Measurements from ENCODE around the gene MBD3.

Gene MBD3

DNA sequence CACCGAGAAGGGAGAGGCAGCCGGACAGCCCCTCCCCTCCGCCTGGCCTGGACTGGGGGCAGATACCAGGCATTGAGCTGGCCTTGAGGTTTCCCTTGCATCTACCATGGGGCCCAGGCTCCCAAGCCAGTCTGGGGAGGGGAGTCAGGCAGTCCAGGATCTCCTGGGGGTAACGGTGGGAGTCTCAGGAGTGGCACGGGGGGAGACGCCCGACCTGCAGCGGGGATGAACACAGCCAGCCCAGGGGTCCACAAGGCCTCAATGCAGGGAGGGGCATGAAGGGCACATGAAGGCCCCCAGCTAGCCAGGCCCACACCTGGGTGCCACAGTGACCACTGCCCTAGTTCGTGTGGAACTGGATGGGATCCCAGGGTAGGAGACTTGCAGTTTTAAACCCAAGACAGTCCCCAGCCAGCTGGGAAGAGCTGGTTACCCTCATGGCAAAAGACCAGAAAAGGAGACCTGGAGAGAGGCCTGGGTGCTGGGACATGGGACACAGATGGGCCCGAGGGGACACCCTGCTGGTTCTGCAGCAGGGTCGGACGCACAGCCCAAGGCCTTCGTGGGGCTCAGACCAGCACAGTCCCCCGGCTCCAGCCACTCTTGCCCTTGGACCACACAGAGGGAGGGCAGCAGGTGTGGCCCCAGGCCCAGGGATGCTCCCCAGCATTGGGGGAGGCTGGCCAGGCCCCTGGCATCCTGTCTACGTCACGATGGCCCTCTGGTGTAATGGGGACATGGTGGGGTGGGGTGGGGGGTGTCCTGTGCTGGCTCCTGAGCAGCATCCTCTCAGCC, 17.2 kb upstream of the MBD3 start:
- peaks cover 5% of the 10 kb centered on the region; the same call in 1 of the 2 replicates for H3K4me1 ChIP-seq (ENCODE audit: control insufficient read depth, insufficient read depth, low read length)
- H3K27me3 ChIP-seq (ENCODE audit: control insufficient read depth, insufficient read depth, low read length): no peaks in the 10 kb centered on the region
- H3K36me3 ChIP-seq (ENCODE audit: control insufficient read depth, insufficient read depth, low read length): peaks cover 51% of the 10 kb centered on the region
- no peaks in the 10 kb centered on the region for H3K9me3 ChIP-seq (ENCODE audit: control insufficient read depth, insufficient read depth, low read length)
- no peak overlapping the region for H3K9ac ChIP-seq (ENCODE audit: low read depth, low read length)
- no peak overlapping the region for H3K27ac ChIP-seq (ENCODE audit: low read depth, low read length)
- no peak overlapping the region for H3K4me3 ChIP-seq (ENCODE audit: low read depth, low read length)

DNA sequence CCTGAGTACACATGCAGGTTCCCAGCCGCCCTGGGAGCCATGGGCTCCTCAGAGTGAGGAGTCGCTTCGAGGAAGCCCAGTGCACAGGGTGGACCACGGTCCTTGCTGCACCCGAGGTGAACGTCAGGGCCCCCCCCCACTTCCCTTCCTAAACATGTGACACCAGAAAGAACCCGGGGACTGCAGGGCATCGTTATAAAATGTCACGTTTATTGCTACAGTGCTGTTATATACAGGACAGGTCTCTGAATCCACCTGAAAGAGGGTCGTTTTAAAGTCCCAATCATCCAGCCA, 16.4 kb upstream of the MBD3 start:
- H3K4me1 ChIP-seq (ENCODE audit: control insufficient read depth, insufficient read depth, low read length): peaks cover 5% of the 10 kb centered on the region; the same call in 1 of the 2 replicates
- H3K9ac ChIP-seq (ENCODE audit: low read depth, low read length): no peak overlapping the region
- peaks cover 43% of the 10 kb centered on the region for H3K36me3 ChIP-seq (ENCODE audit: control insufficient read depth, insufficient read depth, low read length)

DNA sequence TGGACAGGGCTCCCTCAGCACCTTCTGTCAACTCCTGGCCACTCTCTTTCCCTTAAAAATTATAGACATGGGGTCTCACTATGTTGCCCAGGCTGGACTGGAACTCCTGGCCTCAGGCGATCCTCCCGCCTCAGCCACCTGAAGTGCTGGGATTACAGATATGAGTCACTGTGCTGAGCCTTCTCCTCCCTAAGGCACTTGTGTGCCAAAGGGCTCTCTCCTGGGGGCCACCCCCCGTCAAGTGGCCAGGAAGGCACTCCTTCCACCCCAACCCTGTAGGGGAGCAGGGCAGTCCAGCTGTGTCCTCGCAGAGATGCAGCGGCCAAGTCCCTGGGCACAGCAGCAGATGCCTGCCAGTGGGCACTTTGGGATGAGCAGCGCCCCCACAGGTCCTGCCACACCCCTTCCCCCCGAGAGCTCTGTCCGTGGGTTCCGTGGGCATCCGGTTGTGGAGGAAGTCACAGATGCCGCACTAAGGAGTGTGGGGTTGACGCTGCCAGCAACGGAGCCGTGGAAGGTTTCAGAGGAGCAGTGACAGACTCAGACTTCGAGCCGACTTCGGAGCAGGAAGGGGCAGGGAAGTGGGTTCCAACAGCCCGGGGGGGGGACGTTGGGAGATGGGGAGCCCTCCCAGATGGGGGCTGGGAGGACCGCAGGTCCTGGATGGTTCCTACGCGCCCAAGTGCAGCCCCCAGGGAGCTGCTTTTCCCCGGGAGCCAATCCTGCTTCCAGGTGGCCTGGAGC, 15.9 kb upstream of the MBD3 start:
- Histone ChIP-seq H3K9ac (ENCODE audit: low read depth, low read length) (no peak overlapping the region), H3K27ac (ENCODE audit: low read depth, low read length) (no peak overlapping the region), H3K36me3 (ENCODE audit: control insufficient read depth, insufficient read depth, low read length) (peaks cover 38% of the 10 kb centered on the region)

More for the DNA sequence above, 16.4 kb upstream of the MBD3 start:
- H3K4me3 ChIP-seq (ENCODE audit: low read depth, low read length): no peak overlapping the region
- H3K27me3 ChIP-seq (ENCODE audit: control insufficient read depth, insufficient read depth, low read length): no peaks in the 10 kb centered on the region
- H3K27ac ChIP-seq (ENCODE audit: low read depth, low read length): no peak overlapping the region
- H3K9me3 ChIP-seq (ENCODE audit: control insufficient read depth, insufficient read depth, low read length): no peaks in the 10 kb centered on the region

DNA sequence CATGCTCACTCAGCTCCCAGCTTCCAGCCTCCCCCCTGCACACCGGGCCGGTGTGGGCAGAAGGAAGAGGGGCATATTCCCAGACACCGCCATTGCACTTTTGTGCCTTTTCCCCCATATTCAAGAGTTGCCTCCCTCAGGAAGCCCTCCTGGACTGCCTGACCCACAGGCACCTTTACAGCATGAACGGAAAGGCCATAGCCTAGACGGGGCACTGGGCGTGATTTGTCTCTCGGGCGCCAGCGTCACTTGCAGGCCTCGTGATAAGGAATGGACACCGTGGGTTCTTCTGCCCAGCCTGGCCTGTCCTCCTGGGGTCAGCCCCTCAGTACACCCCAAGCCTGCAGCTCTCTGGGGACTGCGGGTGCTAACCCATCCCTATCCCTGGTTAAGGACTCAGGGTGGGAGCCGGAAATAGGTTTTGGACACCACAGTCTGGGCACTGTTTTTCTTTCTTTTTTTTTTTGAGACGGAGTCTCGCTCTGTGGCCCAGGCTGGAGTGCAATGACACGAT, 13.5 kb upstream of the MBD3 start:
- Histone ChIP-seq H3K9me3 (ENCODE audit: control insufficient read depth, insufficient read depth, low read length) (no peaks in the 10 kb centered on the region), H3K4me3 (ENCODE audit: low read depth, low read length) (peak overlapping the region; percentile 90), H3K4me1 (ENCODE audit: control insufficient read depth, insufficient read depth, low read length) (peaks cover 5% of the 10 kb centered on the region; the same call in 1 of the 2 replicates), H3K27me3 (ENCODE audit: control insufficient read depth, insufficient read depth, low read length) (no peaks in the 10 kb centered on the region), H3K9ac (ENCODE audit: low read depth, low read length) (peak overlapping the region; percentile 86), H3K36me3 (ENCODE audit: control insufficient read depth, insufficient read depth, low read length) (peaks cover 18% of the 10 kb centered on the region), H3K27ac (ENCODE audit: low read depth, low read length) (peak overlapping the region; percentile 97)

More for the DNA sequence above, 15.9 kb upstream of the MBD3 start:
- Histone ChIP-seq H3K9me3 (ENCODE audit: control insufficient read depth, insufficient read depth, low read length) (no peaks in the 10 kb centered on the region), H3K27me3 (ENCODE audit: control insufficient read depth, insufficient read depth, low read length) (no peaks in the 10 kb centered on the region), H3K4me1 (ENCODE audit: control insufficient read depth, insufficient read depth, low read length) (peaks cover 5% of the 10 kb centered on the region; the same call in 1 of the 2 replicates), H3K4me3 (ENCODE audit: low read depth, low read length) (no peak overlapping the region)

DNA sequence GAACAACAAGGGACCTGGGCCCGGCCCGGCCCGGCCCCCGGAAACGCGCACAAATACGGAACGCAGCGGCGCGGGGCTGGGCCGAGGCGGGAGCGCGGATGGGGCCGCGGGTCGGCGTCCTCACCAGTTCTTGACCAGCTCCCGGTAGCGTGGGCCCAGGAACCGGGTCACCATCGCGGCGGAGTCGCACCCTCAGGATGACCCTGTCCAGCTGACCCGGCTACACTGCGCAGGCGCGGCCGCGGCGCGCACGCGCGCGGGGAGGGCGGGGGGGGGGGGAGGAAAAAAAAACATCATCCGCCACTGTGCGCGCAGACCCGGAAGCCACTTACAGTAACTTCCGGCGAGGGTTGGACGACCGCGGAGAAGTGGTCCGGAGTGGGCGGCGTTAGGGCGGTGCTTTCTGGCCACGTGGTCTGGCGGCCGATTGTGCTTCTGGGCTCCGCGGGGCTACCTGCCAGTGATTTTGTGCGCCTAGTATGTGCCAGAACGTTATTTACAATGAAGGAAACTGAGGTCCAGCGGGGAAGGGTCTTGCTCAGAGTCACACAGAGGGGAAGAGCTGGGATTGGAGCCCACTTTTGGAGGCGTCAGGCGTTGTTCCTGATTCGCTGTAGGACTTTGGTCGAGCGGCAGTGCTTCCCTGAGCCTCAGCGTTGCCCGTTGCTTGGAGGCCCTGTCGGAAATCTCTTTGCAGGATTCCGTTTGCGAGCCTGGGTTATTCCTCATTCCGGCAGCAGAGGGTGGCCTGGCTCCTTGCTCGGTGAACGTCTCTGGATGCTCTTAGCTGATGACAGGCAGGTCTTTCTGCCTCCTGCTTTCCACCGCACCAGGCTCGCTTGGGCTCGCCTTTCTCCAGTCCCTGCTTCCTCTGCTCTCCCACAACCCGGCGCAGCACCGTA, 12.8 kb upstream of the MBD3 start, which contains the start of gene UQCR11:
TSS of gene UQCR11 (minus strand) at position 227 of the 902 bp plus-strand sequence. CDS start at position 174, 53 bp downstream.
- Histone ChIP-seq H3K4me3 (ENCODE audit: low read depth, low read length) (peak within 1 kb of the TSS; percentile 90), H3K4me1 (ENCODE audit: control insufficient read depth, insufficient read depth, low read length) (peaks cover 5% of the 10 kb centered on the region; the same call in 1 of the 2 replicates), H3K27ac (ENCODE audit: low read depth, low read length) (peak within 1 kb of the TSS; percentile 97), H3K9me3 (ENCODE audit: control insufficient read depth, insufficient read depth, low read length) (no peaks in the 10 kb centered on the region), H3K27me3 (ENCODE audit: control insufficient read depth, insufficient read depth, low read length) (no peaks in the 10 kb centered on the region), H3K9ac (ENCODE audit: low read depth, low read length) (peak within 1 kb of the TSS; percentile 86), H3K36me3 (ENCODE audit: control insufficient read depth, insufficient read depth, low read length) (peaks cover 12% of the 10 kb centered on the region)

DNA sequence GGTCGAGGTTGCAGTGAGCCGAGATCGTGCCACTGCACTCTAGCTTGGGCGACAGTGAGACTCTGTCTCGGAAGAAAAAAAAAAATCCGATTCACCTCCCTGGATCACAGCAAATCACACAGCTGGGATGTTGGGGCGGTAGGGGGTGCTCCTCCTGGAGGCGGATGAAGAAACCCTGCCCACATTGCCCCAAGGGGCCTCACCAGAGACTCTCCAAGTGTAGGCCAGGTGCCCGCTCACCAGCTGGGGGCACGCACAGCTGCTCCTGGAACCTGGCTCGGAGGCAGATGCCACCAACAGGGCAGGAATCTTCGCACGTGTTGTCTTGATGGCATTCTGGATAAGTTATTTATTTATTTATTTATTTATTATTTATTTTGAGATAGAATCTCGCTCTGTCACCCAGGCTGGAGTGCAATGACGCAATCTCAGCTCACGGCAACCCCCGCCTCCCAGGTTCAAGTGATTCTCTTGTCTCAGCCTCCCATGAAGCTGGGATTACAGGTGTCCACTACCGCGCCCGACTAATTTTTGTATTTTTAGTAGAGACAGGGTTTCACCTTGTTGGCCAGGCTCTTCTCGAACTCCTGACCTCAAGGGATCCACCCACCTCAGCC, 9.5 kb upstream of the MBD3 start:
- Histone ChIP-seq H3K27ac (ENCODE audit: low read depth, low read length) (no peak overlapping the region), H3K9me3 (ENCODE audit: control insufficient read depth, insufficient read depth, low read length) (no peaks in the 10 kb centered on the region), H3K4me1 (ENCODE audit: control insufficient read depth, insufficient read depth, low read length) (peaks cover 5% of the 10 kb centered on the region; the same call in 1 of the 2 replicates), H3K9ac (ENCODE audit: low read depth, low read length) (no peak overlapping the region), H3K27me3 (ENCODE audit: control insufficient read depth, insufficient read depth, low read length) (no peaks in the 10 kb centered on the region), H3K4me3 (ENCODE audit: low read depth, low read length) (no peak overlapping the region), H3K36me3 (ENCODE audit: control insufficient read depth, insufficient read depth, low read length) (peaks cover 28% of the 10 kb centered on the region)

DNA sequence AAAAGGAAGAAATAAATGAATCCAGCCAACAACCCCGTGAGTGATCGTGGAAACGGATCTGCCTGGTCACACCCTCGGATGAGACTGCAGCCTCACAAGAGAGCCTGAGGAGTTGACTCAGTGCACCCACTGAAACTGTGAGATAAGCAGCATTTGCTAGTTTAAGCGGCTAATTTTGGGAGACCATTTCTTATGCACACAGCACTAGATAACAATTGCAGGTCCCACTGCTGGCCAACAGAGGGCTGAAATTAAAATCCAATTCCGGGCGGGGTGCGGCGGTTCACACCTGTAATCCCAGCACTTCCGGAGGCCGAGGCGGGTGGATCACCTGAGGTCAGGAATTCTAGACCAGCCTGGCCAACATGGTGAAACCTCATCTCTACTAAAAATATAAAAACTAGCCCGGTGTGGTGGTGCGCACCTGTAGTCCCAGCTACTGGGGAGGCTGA, 9.0 kb upstream of the MBD3 start:
- no peaks in the 10 kb centered on the region for H3K27me3 ChIP-seq (ENCODE audit: control insufficient read depth, insufficient read depth, low read length)
- no peak overlapping the region for H3K27ac ChIP-seq (ENCODE audit: low read depth, low read length)
- no peak overlapping the region for H3K4me3 ChIP-seq (ENCODE audit: low read depth, low read length)
- no peak overlapping the region for H3K9ac ChIP-seq (ENCODE audit: low read depth, low read length)
- peaks cover 34% of the 10 kb centered on the region for H3K36me3 ChIP-seq (ENCODE audit: control insufficient read depth, insufficient read depth, low read length)
- H3K4me1 ChIP-seq (ENCODE audit: control insufficient read depth, insufficient read depth, low read length): peaks cover 5% of the 10 kb centered on the region; the same call in 1 of the 2 replicates
- H3K9me3 ChIP-seq (ENCODE audit: control insufficient read depth, insufficient read depth, low read length): no peaks in the 10 kb centered on the region

DNA sequence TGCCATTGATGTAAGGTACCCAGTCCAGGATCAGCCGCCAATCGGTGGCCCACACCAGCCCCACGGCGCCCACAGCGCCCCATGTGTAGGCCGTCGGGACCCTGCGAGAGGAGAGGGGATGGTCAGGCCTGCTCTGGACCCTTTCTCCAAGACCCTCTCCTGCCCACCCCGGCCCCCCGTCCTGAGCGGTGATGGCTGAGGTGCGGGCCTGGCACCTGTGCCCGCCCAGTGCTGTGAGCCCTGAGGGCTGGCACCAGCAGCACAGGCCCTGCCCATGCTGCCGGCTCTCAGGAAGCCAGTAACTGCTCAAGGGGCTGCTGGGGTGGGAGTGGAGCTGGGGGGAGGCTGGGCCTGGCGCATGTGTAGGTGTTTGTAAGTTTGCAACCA, 6.8 kb upstream of the MBD3 start:
- Histone ChIP-seq H3K9ac (ENCODE audit: low read depth, low read length) (no peak overlapping the region), H3K36me3 (ENCODE audit: control insufficient read depth, insufficient read depth, low read length) (peaks cover 43% of the 10 kb centered on the region)

DNA sequence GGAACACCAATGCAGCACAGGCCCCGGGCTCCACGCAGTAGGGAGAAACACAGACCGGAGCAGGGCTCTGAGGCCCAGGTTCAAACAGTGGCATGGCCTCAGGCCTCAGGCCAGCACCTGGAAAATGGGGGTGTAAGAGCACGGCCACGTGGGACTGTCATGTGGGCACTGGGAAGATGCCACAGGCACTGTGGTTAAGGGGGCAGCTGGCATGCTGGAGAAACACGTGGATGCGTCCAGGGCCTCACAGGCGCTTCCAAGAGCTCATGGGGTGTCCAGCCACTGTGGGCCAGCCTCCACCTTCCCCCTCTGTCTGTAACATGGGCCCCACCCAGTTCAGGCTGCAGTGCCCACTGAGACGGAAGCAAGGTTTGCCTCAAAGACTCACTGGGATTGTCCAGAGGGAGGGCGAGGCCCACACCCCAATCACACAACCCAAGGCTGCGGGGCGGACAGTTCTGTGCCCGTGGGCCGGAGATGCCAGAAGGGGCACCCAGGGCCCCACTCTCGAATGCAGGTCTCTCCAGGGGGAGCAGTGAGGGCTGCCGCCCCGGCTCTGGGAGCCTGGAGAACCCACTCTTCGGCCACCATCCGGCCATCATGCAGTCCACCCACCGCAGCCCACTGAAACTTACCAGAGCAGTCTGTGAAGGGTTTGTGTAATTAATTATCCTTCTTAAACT, 6.3 kb upstream of the MBD3 start:
- no peaks in the 10 kb centered on the region for H3K4me1 ChIP-seq (ENCODE audit: control insufficient read depth, insufficient read depth, low read length)
- peaks cover 43% of the 10 kb centered on the region for H3K36me3 ChIP-seq (ENCODE audit: control insufficient read depth, insufficient read depth, low read length)
- no peak overlapping the region for H3K27ac ChIP-seq (ENCODE audit: low read depth, low read length)
- H3K4me3 ChIP-seq (ENCODE audit: low read depth, low read length): no peak overlapping the region
- H3K9me3 ChIP-seq (ENCODE audit: control insufficient read depth, insufficient read depth, low read length): no peaks in the 10 kb centered on the region
- no peaks in the 10 kb centered on the region for H3K27me3 ChIP-seq (ENCODE audit: control insufficient read depth, insufficient read depth, low read length)
- no peak overlapping the region for H3K9ac ChIP-seq (ENCODE audit: low read depth, low read length)

More for the DNA sequence above, 6.8 kb upstream of the MBD3 start:
- Histone ChIP-seq H3K9me3 (ENCODE audit: control insufficient read depth, insufficient read depth, low read length) (no peaks in the 10 kb centered on the region), H3K4me1 (ENCODE audit: control insufficient read depth, insufficient read depth, low read length) (no peaks in the 10 kb centered on the region), H3K4me3 (ENCODE audit: low read depth, low read length) (no peak overlapping the region), H3K27ac (ENCODE audit: low read depth, low read length) (no peak overlapping the region), H3K27me3 (ENCODE audit: control insufficient read depth, insufficient read depth, low read length) (no peaks in the 10 kb centered on the region)

DNA sequence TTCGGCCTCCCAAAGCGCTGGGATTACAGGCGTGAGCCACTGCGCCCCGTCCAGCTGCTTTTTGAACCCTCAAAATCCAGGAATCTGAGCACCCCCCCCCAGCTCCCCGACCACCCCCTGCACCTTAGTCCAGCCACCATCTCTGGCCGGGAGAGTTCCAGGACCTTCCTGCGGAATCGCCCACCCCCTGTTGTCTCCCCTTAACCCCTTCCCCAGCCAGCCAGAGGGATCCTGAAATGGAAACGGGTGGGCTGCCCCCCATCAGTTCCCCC, 772 bp upstream of the MBD3 start:
- Histone ChIP-seq H3K27me3 (ENCODE audit: control insufficient read depth, insufficient read depth, low read length) (no peaks in the 10 kb centered on the region), H3K4me3 (ENCODE audit: low read depth, low read length) (peak overlapping the region; percentile 73; the same call in 1 of the 2 replicates), H3K9me3 (ENCODE audit: control insufficient read depth, insufficient read depth, low read length) (no peaks in the 10 kb centered on the region), H3K27ac (ENCODE audit: low read depth, low read length) (no peak overlapping the region), H3K36me3 (ENCODE audit: control insufficient read depth, insufficient read depth, low read length) (peaks cover 30% of the 10 kb centered on the region), H3K9ac (ENCODE audit: low read depth, low read length) (peak overlapping the region; percentile 61; the same call in 1 of the 2 replicates), H3K4me1 (ENCODE audit: control insufficient read depth, insufficient read depth, low read length) (peaks cover 6% of the 10 kb centered on the region)
